H1 (cell line): Measurements from ENCODE around the gene HBS1L. TPM values are rescaled to one million over a fixed set of nuclear protein-coding genes. Genes with fewer than 3 reads are reported as not detected.

Source experiments
- CTCF ChIA-PET: fragments of 300-600 bp; sonication (Branson Sonifier 250); formaldehyde crosslinking; loops from one replicate; lab custom pipeline; 2021; ENCODE audit not compliant: partially characterized antibody; lab: Charles Lee
- POLR2A ChIA-PET: fragments of 300-600 bp; sonication (Branson Sonifier 250); formaldehyde crosslinking; loops from one replicate; lab custom pipeline; 2021; ENCODE audit warnings: inconsistent platforms; ENCODE audit not compliant: partially characterized antibody; lab: Charles Lee
- DNase-seq, 2 experiments: peaks; one replicate each; pipeline versions ENCODE4 v3.0.0 to v3.0.0-alpha.2; 2010 to 2022; ENCODE audit warnings: low spot score in 2 of 2, low read depth in 1 of 2, mixed read lengths in 1 of 2
- FAIRE-seq: peaks from 2 replicates; lab custom pipeline; 2011; peaks lifted over from hg19 to GRCh38; lab: Jason Lieb, UNC
- H2AFZ ChIP-seq: 2 replicates; pipeline ENCODE4 v1.8.1; 2012; ENCODE audit warnings: low read length, inconsistent platforms
- H2AK5ac ChIP-seq: 2 replicates; pipeline ENCODE4 v1.6.1; 2013; ENCODE audit warnings: low read depth, low read length
- H2BK120ac ChIP-seq: replicated peaks from 2 replicates; pipeline ENCODE3; 2013; ENCODE audit warnings: low read depth, low read length, inconsistent platforms
- H2BK12ac ChIP-seq: 2 replicates; pipeline ENCODE4 v1.6.1; 2013; ENCODE audit warnings: low read depth, low read length
- H2BK15ac ChIP-seq: 2 replicates; pipeline ENCODE4 v1.6.1; 2013; ENCODE audit warnings: low read length
- H2BK20ac ChIP-seq: 2 replicates; pipeline ENCODE4 v1.6.1; 2013; ENCODE audit warnings: low read length
- H2BK5ac ChIP-seq: 2 replicates; pipeline ENCODE4 v1.6.1; 2013; ENCODE audit warnings: low read depth, low read length
- H3K14ac ChIP-seq: 2 replicates; pipeline ENCODE4 v1.6.1; 2013; ENCODE audit warnings: inconsistent platforms; ENCODE audit not compliant: insufficient read length
- H3K18ac ChIP-seq: 2 replicates; pipeline ENCODE4 v1.6.1; 2013; ENCODE audit warnings: low read length; ENCODE audit errors: extremely low read depth
- H3K23ac ChIP-seq: 2 replicates; pipeline ENCODE4 v1.6.1; 2013; ENCODE audit warnings: inconsistent platforms; ENCODE audit not compliant: insufficient read length
- H3K23me2 ChIP-seq: 2 replicates; pipeline ENCODE4 v1.6.1; 2013; ENCODE audit warnings: low read depth, low read length
- H3K27ac ChIP-seq: 2 replicates; pipeline ENCODE4 v1.6.1; 2011; ENCODE audit warnings: low read depth, low read length, inconsistent platforms
- H3K27me3 ChIP-seq, 4 experiments: replicated peaks in 1 of 4; 1 replicate in 1 of 4; 2 replicates in 3 of 4; pipeline versions ENCODE4 v1.6.1 to v1.8.1; 2011 to 2013; ENCODE audit warnings: low read length in 3 of 4, mild to moderate bottlenecking in 3 of 4, inconsistent platforms in 2 of 4, mixed read lengths in 2 of 4, moderate library complexity in 1 of 4; ENCODE audit not compliant: control insufficient read depth in 3 of 4, insufficient read depth in 3 of 4; ENCODE audit errors: extremely low read depth in 1 of 4
- H3K36me3 ChIP-seq, 4 experiments: 2 replicates each; pipeline versions ENCODE4 v1.6.1 to v1.8.1; 2011 to 2013; ENCODE audit warnings: mild to moderate bottlenecking in 4 of 4, low read length in 3 of 4, moderate library complexity in 2 of 4, control low read depth in 1 of 4, inconsistent platforms in 1 of 4; ENCODE audit not compliant: insufficient read depth in 4 of 4, control insufficient read depth in 2 of 4
- H3K4ac ChIP-seq: replicated peaks from 2 replicates; pipeline ENCODE3; 2013; ENCODE audit warnings: low read length, low read depth, mixed read lengths, inconsistent platforms; ENCODE audit not compliant: insufficient read length
- H3K4me1 ChIP-seq, 4 experiments: replicated peaks in 1 of 4; 1 replicate in 1 of 4; 2 replicates in 3 of 4; pipeline versions ENCODE4 v1.6.1 to v1.8.1; 2011 to 2013; ENCODE audit warnings: low read length in 3 of 4, inconsistent platforms in 2 of 4, mixed read lengths in 1 of 4; ENCODE audit not compliant: insufficient read depth in 4 of 4, control insufficient read depth in 3 of 4
- H3K4me2 ChIP-seq, 2 experiments: 2 replicates each; pipeline versions ENCODE4 v1.6.1 to v1.8.1; 2011 to 2013; ENCODE audit warnings: low read depth in 2 of 2, low read length in 2 of 2, control low read depth in 1 of 2, inconsistent platforms in 1 of 2, mild to moderate bottlenecking in 1 of 2; ENCODE audit not compliant: insufficient read depth in 1 of 2
- H3K4me3 ChIP-seq, 4 experiments: fragments of 200-600, 300-600 bp in 1 of 4; sonication (generic), shearing (Covaris generic), sonication (Bioruptor Twin) in 1 of 4; 2 replicates each; pipeline versions ENCODE4 v1.5.1 to v1.8.1; 2011 to 2016; ENCODE audit warnings: low read length in 4 of 4, low read depth in 3 of 4, control low read depth in 2 of 4, inconsistent platforms in 2 of 4, mild to moderate bottlenecking in 2 of 4, mixed read lengths in 1 of 4, moderate library complexity in 1 of 4; ENCODE audit not compliant: insufficient read depth in 2 of 4; ENCODE audit errors: extremely low read depth in 1 of 4
- H3K56ac ChIP-seq: replicated peaks from 2 replicates; pipeline ENCODE3; 2013; ENCODE audit warnings: low read depth, mild to moderate bottlenecking, mixed read lengths, low read length, inconsistent platforms; ENCODE audit not compliant: insufficient read length
- H3K79me1 ChIP-seq: 2 replicates; pipeline ENCODE4 v1.6.1; 2013; ENCODE audit warnings: low read depth, low read length, control low read depth
- H3K79me2 ChIP-seq, 2 experiments: 2 replicates each; pipeline versions ENCODE4 v1.6.1 to v1.8.1; 2012 to 2013; ENCODE audit warnings: low read length in 2 of 2, mild to moderate bottlenecking in 2 of 2, inconsistent platforms in 1 of 2; ENCODE audit not compliant: insufficient read depth in 2 of 2, control insufficient read depth in 1 of 2
- H3K9ac ChIP-seq, 4 experiments: replicated peaks in 1 of 4; 1 replicate in 1 of 4; 2 replicates in 3 of 4; pipeline versions ENCODE4 v1.6.1 to v1.8.1; 2011 to 2013; ENCODE audit warnings: low read depth in 3 of 4, low read length in 3 of 4, control low read depth in 2 of 4, mild to moderate bottlenecking in 2 of 4, moderate library complexity in 2 of 4, inconsistent platforms in 1 of 4; ENCODE audit errors: extremely low read depth in 1 of 4
- H3K9me3 ChIP-seq, 2 experiments: 2 replicates each; pipeline versions ENCODE4 v1.6.1 to v1.8.1; 2012 to 2013; ENCODE audit warnings: mild to moderate bottlenecking in 2 of 2, moderate library complexity in 2 of 2, control low read depth in 1 of 2, inconsistent platforms in 1 of 2, low read depth in 1 of 2, low read length in 1 of 2, mixed read lengths in 1 of 2; ENCODE audit not compliant: insufficient read depth in 2 of 2
- H4K20me1 ChIP-seq, 2 experiments: replicated peaks in 1 of 2; 2 replicates each; pipeline versions ENCODE3 to v1.8.1; 2011 to 2013; ENCODE audit warnings: inconsistent platforms in 2 of 2, low read length in 2 of 2, mild to moderate bottlenecking in 1 of 2; ENCODE audit not compliant: insufficient read depth in 2 of 2, control insufficient read depth in 1 of 2
- H4K5ac ChIP-seq: 2 replicates; pipeline ENCODE4 v1.6.1; 2013; ENCODE audit warnings: low read length, low read depth, mixed read lengths, inconsistent platforms; ENCODE audit not compliant: insufficient read length
- H4K8ac ChIP-seq: 2 replicates; pipeline ENCODE4 v1.8.0; 2013; ENCODE audit warnings: mild to moderate bottlenecking, moderate library complexity, low read length, inconsistent platforms; ENCODE audit not compliant: insufficient read depth; ENCODE audit errors: extremely low read depth
- H4K91ac ChIP-seq: replicated peaks from 2 replicates; pipeline ENCODE3; 2013; ENCODE audit warnings: low read length, mixed read lengths, inconsistent platforms; ENCODE audit not compliant: insufficient read length
- BRCA1 ChIP-seq: IDR thresholded peaks from 2 replicates; pipeline ENCODE4 v1.6.1; 2012; ENCODE audit warnings: low read depth, low read length, improper control_type of control experiment
- WGBS, 2 experiments: shearing (Covaris generic) in 1 of 2; methylation state at CpG; one replicate each; pipeline versions ENCODE4 v1.1.6 to v1.1.7; 2013 to 2015; ENCODE audit warnings: low lambda C conversion rate in 2 of 2, mixed read lengths in 2 of 2, inconsistent platforms in 1 of 2, low coverage in 1 of 2, missing lambda C conversion rate in 1 of 2; ENCODE audit not compliant: insufficient replicate concordance in 2 of 2, insufficient coverage in 1 of 2, insufficient read length in 1 of 2; ENCODE audit errors: extremely low coverage in 1 of 2, missing lambda C conversion rate in 1 of 2; 5-methylcytosine and 5-hydroxymethylcytosine counted together
- polyA plus RNA-seq, 7 experiments: library from polyadenylated mRNA; depleted of rRNA in 3 of 7; stranded (reverse) in 5 of 7; unstranded in 2 of 7; fragments of >200 nt in 5 of 7; fragments of 200-250 nt in 2 of 7; gene quantifications; 1 replicate in 5 of 7; 2 replicates in 1 of 7; 4 replicates in 1 of 7; pipeline versions ENCODE4 v1.2.1 to v1.2.3, GENCODE V29; 2011 to 2013; ENCODE audit warnings: missing spikeins in 2 of 7, mixed read lengths in 2 of 7
- total RNA-seq: library from RNA; stranded (reverse); fragmentation: NEBNext Ultra II Directional; extraction: Animal tissue kit (Norgen Biotek cat#: 25700); gene quantifications from 2 replicates; pipeline ENCODE4 v1.2.1, GENCODE V29; 2021

HBS1L gene
- total and polyA plus RNA-seq, 2 of the 8 experiments (the other 6 are each of a cell fraction or from before 2014, with no cell fraction given): 28.1 to 97.1 TPM

GRCh38 chr6:135043364-135043763 is 11.3 kb downstream of the HBS1L start:
- DNase-seq (no peak), FAIRE-seq (no peak)
- H4K8ac ChIP-seq: no peak overlapping the region
- peaks cover under 1 to 26% (median 6%) of the 10 kb centered on the region in 4 experiments; a peak in 6 of 8 replicates for H3K36me3 ChIP-seq
- H3K4me1 ChIP-seq: no peaks in the 10 kb centered on the region
- H2AFZ ChIP-seq: no peak overlapping the region
- no peaks in the 10 kb centered on the region for H3K27me3 ChIP-seq
- H3K9me3 ChIP-seq: no peaks in the 10 kb centered on the region
- H2BK20ac ChIP-seq: no peak overlapping the region
- H3K4ac ChIP-seq: no peak overlapping the region
- H2AK5ac ChIP-seq: no peak overlapping the region
- no peak overlapping the region for H4K5ac ChIP-seq
- TF ChIP-seq BRCA1: no peak
- H2BK15ac ChIP-seq: no peak overlapping the region
- no peak overlapping the region for H3K4me2 ChIP-seq
- H2BK5ac ChIP-seq: no peak overlapping the region
- no peak overlapping the region for H2BK120ac ChIP-seq
- H4K20me1 ChIP-seq: peaks cover 0 to 5% of the 10 kb centered on the region in 2 experiments
- POLR2A ChIA-PET: interaction anchor here (1.1 to 1.8 kb wide), 2 partner anchors 10 to 11 kb away, joined by 3 to 10 read pairs; partner anchors contain the start of gene HBS1L
- H3K4me3 ChIP-seq: no peak overlapping the region
- WGBS, 2 experiments: 81% methylated on average over 3 of the region's 3 CpGs; no CpG with 5 or more reads in 1 of the 2 experiments
- no peak overlapping the region for H3K18ac ChIP-seq
- H3K23ac ChIP-seq: no peak overlapping the region
- no peak overlapping the region for H3K56ac ChIP-seq
- no peak overlapping the region for H4K91ac ChIP-seq
- no peak overlapping the region for H3K9ac ChIP-seq
- H3K23me2 ChIP-seq: no peaks in the 10 kb centered on the region
- no peak overlapping the region for H2BK12ac ChIP-seq
- CTCF ChIA-PET: interaction anchor here (0.6 to 0.7 kb wide), 2 partner anchors 15 to 345 kb away, joined by 3 to 4 read pairs; no protein-coding TSS in a partner anchor
- peaks cover 3% of the 10 kb centered on the region; the same call in 1 of the 2 replicates for H3K79me1 ChIP-seq
- no peak overlapping the region for H3K14ac ChIP-seq
- H3K79me2 ChIP-seq: peaks cover 9 to 65% of the 10 kb centered on the region in 2 experiments; a peak in 2 of 4 replicates
- H3K27ac ChIP-seq: no peak overlapping the region
